Glomerular endothelial cell (primary cell): ENCODE data around the gene CISH. TPM values are rescaled to one million over a fixed set of nuclear protein-coding genes. Genes with fewer than 3 reads are reported as not detected.

ENCODE experiments used
- DNase-seq: peaks from one replicate; pipeline ENCODE4 v3.0.0-alpha.2; 2011; ENCODE audit warnings: low read depth, low spot score; ENCODE audit errors: extremely low read depth
- total RNA-seq: library from RNA; depleted of rRNA; stranded (reverse); fragments of >200 nt; gene quantifications from 2 replicates; pipeline ENCODE4 v1.2.3, GENCODE V29; 2015

Gene CISH, protein sequence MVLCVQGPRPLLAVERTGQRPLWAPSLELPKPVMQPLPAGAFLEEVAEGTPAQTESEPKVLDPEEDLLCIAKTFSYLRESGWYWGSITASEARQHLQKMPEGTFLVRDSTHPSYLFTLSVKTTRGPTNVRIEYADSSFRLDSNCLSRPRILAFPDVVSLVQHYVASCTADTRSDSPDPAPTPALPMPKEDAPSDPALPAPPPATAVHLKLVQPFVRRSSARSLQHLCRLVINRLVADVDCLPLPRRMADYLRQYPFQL
- total RNA-seq: 1.9 and 2.5 TPM in 2 replicates

DNA sequence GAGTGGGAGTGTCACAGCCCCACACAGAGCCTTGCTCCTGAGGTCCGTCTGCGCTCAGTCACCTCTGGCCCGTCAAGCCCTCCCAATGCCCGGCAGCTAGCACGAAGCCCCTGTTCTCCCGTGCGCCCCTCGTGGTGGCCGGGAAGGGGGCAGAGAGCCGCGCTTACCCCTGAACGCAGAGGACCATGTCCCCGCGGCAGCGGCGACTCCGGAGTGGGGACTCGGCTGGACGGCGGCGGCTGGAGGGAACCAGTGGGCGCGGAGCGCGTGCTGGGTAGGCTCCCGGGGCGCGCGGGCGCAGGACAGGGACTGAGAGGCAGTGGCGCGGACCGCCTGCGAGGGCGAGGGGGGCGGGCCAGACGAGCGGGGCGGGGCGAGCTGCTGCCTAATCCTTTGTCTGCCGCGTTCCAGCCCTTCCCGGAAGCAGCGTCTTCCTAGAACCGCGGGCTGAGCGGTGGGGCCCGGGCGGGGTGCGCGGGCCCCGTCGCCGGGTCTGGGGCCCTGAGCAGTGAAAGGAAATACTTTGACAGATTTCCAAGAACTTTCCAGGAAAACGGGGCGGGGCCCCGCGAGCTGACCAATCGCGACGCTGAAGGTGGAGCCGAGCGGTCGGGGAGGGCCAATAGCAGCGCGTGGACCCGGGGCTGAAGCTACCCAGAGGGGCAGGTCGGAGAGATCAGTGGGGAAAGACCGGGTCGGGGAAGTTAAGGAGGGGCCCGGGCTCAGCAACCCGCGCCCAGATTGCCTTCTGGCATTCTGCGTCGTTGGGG is at the start of gene CISH:
CISH (minus strand) TSS at position 311 of the 770 bp plus-strand sequence; CDS start at position 187, 124 bp downstream.
- no peak for DNase-seq

DNA sequence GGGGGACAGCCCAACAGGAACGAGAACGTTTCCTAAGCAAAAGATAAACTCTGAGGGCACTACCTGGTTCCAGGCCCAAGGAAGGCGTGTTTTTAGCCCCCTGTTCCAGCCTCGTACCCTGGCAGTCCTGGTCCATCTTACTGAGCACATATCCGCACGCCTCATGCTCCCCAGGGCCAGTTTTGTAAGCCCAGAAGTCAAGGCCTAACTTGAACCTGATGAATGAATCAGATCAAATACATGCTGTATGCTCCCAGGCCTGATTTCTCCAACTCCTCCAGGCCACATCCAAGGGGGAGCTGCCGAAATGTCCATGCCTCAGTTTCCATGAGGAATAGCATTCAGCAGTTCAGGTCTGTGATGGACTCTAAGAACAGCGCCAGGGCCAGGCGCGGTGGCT is 48.8 kb upstream of the CISH start:
- no peak for DNase-seq

DNA sequence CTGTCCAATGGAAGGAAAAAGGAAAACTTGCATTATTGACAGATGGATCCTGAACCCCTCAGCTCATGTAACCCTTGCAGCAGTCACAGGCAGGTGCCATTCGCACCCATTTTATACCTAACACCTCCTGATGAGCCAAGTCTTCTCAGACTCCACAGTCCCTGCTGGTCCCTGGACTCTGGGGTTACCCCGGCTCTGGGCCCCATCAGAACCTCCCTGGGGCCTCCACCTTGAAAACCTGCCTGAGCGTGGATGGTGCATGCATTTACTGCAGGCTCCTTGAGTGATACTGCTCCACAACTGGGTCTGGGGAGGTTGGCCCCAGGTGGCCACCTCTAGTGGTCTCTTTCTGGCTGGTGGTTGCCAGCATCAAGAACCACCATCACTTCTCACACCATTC is 47.3 kb upstream of the CISH start:
- no peak for DNase-seq

DNA sequence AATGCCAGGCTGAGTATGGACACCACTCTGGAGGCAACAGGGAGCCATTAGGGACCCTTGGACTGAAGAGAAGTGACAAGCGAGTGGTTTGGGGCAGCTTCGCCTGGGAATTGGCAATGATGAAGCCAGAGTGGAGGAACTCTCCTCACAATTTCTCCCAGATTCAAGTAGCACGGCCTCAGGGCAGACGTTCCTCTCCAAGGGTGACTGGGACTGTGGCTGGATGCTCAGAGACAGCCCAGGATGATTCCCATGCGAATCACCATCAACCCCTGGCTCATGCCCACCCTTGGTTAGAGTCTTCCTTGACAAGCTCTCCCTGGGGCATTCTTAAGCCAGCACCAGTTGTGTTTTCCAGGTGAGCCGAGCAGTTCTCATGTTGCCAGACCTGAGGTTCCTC is 46.8 kb upstream of the CISH start:
- DNase-seq: no peak

DNA sequence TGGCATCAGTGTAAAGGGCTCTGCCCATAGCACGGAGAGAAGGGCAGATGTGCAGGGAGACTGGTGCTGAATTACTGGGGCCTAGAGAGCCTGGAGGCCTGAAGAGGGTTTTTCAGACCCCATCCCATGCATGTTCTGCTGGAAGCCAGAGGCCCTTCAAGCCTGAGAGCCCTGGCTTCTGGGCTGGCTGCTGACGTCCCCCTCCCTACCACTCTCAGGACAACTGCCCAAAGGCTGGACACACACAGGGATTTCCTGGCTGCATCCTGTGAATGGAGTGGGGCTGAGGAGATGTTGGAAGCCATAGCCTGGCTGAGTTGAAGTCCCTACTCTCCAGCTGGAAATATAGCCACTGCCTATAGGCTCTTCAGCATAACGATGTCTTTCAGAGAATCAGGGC is 46.2 kb upstream of the CISH start:
- DNase-seq: no peak

DNA sequence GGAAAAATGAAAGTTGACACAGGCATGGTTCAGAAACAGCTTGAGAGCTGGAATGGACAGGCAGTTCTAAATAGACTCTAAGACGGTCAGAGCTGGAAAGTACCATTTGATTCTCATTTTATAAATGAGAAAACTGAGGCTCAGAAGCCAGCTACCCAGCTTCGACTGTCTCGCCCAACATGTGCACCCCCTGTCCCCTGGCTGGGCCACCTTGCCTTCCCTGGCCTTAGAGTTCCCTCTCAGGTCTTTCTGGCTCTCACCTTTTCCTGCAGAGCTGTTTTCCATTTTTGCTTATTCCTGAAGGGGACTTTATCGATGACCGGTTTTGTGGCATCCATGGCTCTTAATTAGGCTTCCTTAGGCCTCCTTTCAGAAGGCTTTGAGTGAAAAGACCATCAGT is 45.8 kb upstream of the CISH start:
- DNase-seq: no peak

DNA sequence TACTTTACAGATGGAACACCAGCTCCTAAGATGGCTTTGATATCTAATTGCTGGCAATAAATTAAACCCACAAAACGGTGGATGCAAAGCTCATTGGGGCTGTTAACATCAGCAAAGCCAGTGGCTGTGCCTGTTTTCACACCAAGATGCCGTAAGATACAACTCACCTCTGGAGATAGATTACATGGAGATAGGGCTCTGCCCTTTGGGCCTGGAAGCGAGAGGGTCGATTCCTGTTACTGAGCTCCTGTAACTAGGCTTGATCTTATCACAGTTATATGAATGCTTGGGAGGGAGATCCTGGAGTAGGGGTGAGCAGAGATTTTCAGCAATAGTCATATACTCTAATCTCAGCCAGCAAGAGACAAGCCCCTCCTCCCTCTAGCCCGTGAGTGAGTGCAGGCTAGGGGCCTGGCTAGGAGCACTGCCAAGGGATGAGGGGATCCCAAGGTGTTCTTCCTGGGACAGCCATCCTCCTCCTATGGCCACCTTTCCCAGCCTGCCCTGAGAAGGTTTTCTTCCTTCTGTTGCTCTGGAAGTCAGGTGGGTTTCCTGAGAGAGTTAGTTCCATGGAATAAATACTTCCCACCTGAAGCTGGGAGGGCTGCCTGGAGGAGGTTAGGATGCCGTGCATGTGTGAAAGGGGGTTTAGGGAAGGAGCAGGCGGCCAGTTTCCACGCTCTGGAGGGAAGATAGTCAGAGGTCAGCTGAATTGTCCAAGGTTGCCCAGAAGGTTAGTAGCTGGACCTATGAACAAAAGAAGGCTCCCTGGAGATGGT is 45.0 kb upstream of the CISH start:
- DNase-seq: no peak

DNA sequence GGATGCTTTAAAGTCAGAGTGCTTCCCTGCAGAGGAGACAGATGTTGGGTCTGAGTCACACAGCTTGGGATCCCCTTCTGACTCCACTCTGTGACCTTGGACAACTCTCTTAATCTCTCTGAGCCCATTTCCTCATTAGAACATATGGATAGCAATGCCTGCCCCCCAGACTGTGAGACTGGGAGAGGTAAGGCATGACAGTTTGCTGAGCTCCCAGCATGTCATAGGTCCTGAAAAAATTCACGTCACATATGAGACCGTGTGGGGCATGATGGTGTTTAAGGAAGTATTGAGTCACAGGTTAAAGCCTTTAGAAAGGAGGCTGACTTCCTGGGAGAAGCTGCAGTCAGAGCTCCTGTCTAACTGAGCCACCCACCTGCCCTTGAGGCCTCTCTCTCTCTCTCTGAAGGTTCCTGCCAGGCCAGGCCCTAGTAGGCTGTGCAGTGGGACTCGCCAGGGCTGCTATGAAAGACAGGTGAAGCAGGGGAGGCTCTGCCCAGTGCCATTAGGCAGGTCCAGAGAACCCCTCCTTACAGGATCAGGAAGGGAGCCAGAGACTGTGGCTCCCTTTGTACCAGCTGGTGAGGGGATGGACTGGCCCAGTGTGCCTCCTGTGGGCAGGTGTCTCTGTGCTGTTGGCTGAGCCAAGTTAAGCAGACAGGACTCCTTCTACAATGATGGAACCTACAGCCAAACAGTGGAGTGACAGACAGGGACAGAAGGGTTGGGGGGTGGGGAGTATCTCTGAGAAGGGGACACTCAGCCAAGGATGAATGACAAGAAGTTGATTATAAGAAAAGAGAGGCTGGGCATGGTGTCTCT is 43.6 kb upstream of the CISH start:
- DNase-seq: no peak

DNA sequence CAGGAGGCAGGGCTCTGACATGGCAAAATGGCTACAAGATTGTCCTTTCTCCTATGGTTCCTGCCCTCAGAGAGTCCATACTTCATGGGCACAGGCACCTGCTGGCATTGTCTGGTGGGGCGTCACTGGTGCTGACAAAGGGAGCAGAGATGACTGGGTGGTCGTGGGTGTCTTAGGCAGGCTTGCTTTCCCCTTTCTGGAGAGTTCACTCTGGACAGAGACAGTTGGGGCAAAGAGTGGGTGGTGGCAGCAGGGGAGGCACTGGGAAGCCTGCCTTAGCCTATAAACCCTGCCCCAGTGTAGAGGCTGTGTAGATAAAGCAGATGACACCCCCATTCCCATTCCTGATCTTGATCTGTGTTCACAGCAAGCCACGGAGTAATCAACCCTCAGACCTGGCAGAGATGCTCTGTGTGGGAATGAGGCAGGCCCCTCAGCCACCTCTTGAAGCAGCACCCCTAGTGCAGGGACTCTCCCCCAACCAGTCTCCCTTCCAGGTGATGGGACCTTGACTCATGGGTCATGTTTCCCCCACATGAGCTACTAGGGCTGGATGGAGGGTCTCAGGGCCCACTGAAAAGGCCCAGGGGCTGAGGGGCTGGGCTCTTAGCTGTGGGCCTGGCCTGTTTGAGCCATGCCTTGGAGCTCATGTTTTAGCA is 42.5 kb upstream of the CISH start:
- no peak for DNase-seq

DNA sequence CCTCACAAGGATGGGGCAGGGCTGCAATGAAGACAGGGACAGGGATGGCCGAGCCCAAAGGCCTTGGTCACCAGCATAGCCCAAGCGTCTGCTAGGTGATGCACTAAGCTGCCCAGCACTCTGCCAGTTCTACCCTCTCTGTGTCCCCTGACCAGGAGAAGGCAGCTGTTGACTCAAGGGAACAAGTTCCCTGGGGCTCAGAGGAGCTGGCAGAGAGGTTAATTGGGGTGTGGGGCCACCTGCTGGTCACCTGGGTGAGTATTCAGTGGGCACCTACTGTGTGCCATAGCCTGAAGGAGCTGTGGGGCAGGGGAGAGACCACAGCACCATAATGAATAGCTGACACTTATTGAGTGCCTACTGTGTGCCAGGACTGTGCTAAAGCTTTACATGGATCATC is 41.1 kb upstream of the CISH start:
- DNase-seq: no peak

DNA sequence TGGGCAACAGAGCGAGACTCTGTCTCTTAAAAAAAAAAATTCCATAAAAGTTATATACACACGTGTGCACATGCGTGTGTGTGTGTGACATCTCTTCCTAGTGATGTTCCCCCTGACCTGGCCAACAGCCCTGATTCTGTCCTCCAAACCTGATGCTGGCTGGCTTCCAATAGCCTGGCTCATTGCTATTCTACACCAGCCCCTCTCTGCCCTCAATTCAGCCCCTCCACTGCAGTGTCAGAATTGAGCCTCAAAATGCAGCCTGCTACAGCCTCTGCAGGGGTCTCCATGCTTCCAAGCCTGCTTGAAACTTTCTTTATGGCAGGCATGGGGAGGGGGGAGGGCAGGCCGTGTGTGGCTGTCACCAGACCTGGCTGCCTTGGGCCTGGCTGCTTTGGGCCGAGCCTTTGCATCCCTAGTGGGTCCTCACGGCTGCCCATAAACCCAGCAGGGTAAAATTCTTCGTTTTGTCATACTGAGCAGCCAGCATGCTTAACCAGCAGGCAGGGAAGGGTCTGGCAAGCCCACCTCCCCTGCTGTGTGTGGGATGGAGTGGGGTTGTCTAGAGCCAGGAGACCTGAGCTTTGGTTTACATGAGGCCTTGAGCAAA is 40.5 kb upstream of the CISH start:
- no peak for DNase-seq

DNA sequence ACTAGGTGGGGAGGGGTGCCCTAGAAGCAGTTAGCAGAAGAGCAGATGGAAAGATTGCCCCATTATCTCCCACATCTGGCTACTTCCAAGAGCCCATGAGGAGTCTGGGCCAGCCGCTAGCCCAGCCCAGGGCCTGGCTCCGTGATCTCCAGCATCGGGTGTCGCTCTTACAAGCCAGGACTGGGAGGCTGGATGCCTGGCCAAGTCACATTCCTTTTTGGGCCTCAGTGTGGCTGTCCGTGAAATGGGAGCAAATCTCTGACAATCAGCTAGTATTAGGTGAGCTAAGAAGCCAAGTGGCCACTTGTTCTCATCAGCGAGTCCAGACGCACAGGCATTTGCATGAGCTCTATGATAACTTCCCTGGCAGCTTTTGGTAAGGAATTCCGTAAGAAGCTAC is 39.9 kb upstream of the CISH start:
- no peak for DNase-seq

DNA sequence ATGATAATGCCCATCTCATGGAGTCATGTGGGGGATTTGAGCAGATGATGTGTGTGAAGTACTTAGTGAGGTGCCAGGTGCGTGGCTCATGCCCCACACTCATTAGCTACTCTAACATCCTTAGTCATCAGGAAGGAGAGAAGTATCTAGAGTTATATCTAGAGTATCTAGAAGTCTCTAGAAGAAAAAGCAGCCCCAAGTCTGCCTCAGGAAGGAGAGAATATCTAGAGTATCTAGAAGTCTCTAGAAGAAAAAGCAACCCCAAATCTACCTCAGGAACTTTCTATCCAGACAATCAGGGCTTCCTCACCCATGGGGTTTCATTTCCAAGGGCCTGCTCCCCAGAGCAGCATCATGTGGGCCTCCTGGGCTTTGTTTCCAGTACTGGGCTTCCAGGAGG is 38.4 kb upstream of the CISH start:
- no peak for DNase-seq

DNA sequence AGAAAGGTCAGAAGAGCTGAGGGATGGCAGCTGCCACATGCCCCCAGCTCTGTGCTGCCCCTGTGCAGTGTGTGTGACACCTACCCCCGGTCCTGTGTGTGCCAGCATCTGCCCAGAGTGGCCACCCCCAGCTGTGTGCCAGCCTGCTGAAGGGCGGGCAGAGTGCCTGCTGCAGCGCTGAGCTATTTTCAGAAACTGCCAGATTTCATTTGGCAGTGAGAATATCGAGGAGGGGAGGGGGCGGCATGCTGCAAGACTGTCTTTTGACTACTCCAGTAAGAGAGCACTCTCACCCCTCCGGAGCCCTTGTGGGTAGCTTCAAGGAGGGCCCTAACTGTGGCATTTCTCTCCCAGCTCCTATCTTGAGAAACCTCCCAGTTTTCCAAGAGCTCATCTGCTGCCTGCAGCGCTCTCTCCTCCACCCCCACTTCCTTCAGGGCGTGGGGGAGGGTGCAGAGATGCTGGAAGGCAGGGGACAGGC is 37.9 kb upstream of the CISH start:
- DNase-seq: no peak

DNA sequence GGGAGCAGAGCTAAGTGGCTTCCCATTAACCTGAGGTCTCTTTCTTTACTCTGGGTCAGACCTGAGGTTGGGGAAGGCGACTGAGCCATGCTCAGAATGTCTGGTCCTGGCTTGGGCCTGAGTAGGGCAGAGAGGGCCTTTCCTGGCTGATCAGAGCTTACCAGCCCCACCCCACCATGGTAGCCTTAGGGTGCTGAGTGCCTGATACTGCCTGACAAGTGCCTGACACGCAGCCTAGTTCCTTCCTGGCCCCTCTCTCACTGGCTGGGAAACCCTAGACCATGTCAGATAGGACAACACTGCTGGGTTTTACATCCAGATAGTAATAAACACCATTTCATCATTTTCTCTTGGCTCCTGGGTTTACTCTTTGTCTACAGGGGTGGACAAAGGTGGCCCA is 37.4 kb upstream of the CISH start:
- DNase-seq: no peak

DNA sequence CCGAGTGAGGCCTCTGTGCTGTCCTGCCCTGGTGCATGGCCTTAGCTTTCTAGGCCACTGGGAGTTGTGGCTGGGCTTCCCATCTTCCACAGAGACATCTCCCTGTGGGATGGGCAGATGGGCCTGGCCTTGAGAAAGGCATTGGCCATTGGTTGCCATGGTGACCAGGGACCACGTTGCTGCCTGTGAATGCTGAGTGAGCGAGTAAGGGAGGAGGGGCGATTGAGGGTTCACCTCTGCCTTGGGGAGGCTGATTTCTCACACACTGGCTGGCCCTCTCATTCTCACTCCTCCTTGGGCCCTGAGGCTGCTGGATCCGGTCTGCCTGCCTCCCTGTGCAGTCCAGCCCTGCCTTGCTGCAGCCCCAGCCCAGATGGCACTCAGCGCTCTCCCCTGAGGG is 36.7 kb upstream of the CISH start:
- DNase-seq: no peak

DNA sequence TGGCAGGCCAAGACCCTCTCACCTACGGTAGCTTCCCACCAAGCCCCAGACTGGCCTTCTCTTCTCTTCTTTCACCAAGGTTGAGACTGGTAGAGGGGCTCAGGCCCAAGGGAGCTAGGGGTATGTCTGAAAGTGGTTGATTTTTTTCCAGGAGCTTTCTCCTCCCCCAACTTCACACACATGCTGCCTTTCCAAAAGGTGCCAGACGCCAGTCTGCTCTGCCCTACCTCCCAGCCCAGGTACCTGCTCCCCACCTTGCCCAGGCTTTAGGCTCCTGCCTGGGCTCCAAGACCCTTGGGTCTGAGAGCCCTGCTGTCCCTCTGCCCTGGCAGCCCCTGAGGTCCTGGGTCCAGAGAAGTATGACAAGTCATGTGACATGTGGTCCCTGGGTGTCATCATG is 33.8 kb upstream of the CISH start:
- DNase-seq: no peak

DNA sequence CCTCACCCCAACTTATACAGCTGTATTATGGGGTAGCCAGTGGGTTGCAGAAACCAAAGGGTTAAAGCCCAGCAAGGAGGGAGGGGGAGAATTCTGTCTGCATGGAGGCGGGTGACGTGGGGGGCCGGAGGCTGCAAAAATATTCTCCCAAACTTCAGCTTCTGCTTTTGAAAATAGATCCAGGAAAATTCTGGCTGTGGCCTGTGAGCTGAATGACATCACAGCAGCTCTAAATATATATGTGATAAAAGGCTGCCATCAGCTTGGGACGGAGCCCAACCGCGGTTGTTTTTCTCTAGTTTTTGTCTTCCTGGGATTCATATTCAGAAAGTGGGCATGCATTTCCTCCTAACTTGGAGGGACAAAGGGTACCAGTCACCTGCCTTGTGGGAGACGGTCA is 33.0 kb upstream of the CISH start:
- DNase-seq: no peak

DNA sequence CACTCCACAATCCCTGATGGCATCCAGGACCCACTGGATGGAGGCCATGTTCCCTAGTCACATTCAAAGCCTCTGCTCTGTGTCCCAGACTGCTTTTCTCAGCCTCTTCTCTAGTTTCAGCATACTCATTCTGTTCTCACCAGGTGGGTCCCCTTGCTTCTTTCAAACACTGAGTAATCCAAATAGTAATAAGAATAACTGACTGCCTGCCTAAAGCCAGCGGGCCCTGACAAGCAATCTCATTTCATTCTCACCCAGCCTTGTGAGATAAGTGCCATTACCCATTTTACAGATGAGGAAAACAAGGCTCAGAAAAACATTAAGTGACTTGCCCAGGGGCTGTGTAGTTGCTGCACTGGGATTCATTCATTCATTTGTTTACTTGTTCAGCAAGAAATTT is 30.8 kb upstream of the CISH start:
- no peak for DNase-seq

DNA sequence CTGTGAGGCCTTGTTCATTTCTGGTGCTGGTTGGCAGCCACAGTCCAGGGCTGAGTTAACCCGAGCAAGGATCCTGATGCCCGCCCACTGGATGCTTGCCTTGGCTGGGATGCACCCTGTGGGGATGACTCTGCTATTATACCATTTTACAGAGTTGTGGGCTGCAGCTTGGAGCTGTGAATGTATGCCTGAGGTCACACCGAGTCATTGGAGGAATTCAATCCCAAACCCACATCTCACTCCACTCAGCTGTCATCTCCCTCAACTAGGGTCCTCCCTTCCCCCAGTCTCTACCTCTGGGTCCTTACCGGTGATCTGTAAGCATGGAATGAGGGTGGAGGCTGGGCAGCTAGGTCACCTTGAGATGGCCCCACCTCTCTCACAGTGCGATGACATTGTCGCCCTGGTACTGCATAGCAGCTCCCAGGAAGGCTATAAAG is 27.5 kb upstream of the CISH start:
- DNase-seq: no peak
